HG03025 (cell line): ENCODE results near the gene FBP2.
"Not testable (repeated sequence)": the region's sequence is repeated elsewhere in the genome, so short reads cannot be mapped to it uniquely, and the experiment has no call there.

Experiments used
- ATAC-seq: cut with Tn5 transposase; IDR thresholded peaks from one replicate; pipeline ENCODE4 v1.9.1; 2021; ENCODE audit warnings: mild to moderate bottlenecking, moderate library complexity; ENCODE audit not compliant: unreplicated experiment, low FRiP score

The FBP2 gene

GRCh38 chr9:94607423-94607691 lies 13.7 kb upstream of the FBP2 start:
- no peak for ATAC-seq

DNA sequence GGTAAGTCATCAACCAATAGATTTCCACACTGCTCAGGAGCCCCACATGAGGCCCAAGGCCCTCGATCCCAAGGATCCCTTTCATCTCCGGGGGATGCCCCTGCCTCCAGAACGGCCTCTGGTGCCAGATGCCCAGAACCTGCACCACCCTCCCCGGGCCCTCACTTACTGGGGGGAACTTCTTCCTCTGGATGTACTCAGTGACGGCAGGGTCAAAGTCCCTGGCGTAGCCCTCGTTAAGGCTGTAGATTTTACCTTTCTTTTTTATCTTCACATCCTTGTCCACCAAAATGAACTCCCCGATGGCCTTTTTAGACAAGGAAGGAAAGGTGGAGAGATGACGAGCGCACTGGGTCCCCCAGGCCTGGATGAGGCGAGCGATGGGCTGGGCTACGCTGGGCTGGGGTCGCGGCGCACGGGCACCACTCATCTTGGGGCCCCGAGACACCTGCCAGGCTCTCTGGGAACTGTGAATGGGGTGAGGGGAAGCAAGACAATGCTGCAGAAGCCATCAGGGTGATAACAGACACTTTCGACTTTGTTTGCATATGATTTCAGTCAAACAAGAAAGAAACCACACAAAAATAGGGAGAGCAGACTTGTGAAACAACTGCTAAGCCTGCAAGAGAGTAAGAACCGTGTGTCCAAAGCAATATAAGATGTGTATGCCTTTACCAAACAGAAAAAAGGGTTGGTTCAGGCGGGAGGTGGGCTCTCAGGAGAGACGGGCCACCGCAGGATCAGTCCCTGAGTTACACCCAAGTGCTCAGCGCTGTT lies 13.2 kb upstream of the FBP2 start:
- ATAC-seq, result no peak

GRCh38 chr9:94603259-94604160 lies 9.9 kb upstream of the FBP2 start:
- no peak for ATAC-seq

- ATAC-seq, result no peak
These were observed 9.0 kb upstream of the FBP2 start for GRCh38 chr9:94602666-94603065.

GRCh38 chr9:94600715-94601114 lies 7.1 kb upstream of the FBP2 start:
- no peak for ATAC-seq

DNA sequence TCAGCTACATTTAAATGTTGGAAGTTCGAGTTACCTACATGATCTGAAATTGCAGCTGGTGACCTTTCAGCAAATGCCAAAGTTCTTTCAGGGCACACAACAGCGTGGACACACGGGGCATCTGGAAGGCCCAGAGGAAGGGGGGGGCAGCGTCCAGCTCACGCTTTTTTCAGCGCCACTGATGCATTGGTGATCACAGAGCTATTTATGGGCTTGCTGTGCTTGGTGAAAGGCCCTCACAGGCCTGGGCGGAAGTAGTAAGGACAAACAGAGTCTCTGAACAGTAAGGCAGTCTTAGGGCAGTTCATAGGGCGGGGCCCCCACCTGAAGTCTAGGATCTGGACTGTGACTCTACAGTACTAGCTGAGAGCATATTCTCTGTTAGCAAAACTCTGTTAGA lies 6.6 kb upstream of the FBP2 start:
- ATAC-seq, result no peak

DNA sequence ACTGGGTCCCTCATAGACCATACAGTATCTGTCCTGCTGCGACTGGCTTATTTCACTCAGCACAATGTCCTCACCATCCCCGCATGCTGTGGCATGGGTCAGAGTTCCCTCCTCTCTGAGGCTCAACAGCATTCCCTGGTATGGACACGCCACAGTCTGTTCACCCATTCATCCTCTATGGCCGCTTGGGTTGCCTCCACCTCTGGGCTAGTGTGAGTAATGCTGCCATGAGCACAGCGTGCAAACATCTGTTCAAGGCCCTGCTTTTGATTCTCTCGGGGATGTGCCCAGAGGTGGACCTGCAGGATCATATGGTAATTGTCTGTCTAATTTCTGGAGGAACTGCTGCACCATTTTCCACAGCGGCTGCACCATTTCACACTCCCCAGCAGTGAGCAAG lies 5.5 kb upstream of the FBP2 start:
- no peak for ATAC-seq

GRCh38 chr9:94592683-94593082 lies 941 bp downstream of the FBP2 start:
- ATAC-seq, result not testable (repeated sequence)

- no peak for ATAC-seq
These were observed 1.7 kb downstream of the FBP2 start for GRCh38 chr9:94591876-94592275.

DNA sequence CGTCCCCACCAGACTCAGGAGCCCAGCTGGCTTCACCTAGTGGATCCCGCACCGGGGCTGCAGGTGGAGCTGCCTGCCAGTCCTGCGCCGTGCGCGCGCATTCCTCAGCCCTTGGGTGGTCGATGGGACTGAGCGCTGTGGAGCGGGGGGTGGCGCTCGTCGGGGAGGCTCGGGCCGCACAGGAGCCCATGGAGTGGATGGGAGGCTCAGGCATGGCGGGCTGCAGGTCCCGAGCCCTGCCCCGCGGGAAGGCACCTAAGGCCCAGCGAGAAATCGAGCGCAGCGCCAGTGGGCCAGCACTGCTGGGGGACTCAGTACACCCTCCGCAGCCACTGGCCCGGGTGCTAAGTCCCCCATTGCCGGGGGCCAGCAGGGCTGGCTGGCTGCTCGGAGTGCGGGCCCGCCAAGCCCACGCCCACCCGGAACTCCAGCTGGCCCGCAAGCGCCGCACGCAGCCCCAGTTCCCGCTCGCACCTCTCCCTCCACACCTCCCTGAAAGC lies 2.5 kb downstream of the FBP2 start:
- not testable (repeated sequence) for ATAC-seq

GRCh38 chr9:94588681-94589080 lies 4.9 kb downstream of the FBP2 start:
- ATAC-seq, result no peak

- no peak for ATAC-seq
These were observed 6.8 kb downstream of the FBP2 start for GRCh38 chr9:94586814-94587213.

- ATAC-seq, result no peak
These were observed 7.3 kb downstream of the FBP2 start for GRCh38 chr9:94586316-94586715.

DNA sequence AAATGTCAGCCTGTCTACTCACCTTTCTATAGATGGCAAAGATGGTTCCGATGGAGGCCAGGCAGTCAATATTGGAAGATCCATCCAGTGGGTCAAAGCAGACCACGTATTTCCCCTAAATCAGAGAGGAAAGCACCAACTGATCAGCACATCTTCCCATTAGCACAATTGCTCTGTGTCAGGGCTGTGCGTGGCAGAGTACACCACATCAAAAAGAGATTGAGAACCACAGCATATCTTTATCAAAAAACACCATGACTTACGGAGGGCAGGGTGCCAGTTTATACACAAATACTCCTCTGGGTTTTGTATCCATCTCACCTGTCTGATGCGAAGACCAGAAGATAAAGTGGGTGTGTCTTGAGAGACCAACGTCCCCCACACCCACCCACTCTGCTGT lies 9.1 kb downstream of the FBP2 start:
- ATAC-seq, result no peak

- ATAC-seq, result no peak
These were observed 11.9 kb downstream of the FBP2 start for GRCh38 chr9:94581728-94582127.

DNA sequence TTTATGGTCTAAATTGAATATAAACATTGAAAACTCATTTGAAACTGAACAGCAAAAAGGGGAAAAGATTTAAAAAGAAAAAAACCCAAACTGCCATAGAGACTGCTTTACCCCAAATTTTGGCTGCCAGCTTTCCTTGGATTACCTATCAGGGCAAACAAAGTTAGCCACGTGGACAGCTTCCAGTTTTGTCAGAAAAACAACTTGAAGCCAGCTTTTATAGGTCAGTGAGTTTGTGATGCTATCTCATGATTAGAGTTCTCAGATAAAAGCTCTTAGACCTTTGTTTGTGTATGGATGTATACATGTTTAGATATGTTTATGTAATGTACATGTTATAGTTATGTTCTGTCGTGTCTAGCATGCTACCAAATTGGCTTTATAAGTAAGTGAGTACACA lies 16.1 kb downstream of the FBP2 start:
- no peak for ATAC-seq

- no peak for ATAC-seq
These were observed 16.6 kb downstream of the FBP2 start for GRCh38 chr9:94577036-94577435.

- ATAC-seq, result no peak
These were observed 17.5 kb downstream of the FBP2 start for GRCh38 chr9:94576131-94576530.

- ATAC-seq, result no peak
These were observed 24.5 kb downstream of the FBP2 start for GRCh38 chr9:94568972-94569712.

DNA sequence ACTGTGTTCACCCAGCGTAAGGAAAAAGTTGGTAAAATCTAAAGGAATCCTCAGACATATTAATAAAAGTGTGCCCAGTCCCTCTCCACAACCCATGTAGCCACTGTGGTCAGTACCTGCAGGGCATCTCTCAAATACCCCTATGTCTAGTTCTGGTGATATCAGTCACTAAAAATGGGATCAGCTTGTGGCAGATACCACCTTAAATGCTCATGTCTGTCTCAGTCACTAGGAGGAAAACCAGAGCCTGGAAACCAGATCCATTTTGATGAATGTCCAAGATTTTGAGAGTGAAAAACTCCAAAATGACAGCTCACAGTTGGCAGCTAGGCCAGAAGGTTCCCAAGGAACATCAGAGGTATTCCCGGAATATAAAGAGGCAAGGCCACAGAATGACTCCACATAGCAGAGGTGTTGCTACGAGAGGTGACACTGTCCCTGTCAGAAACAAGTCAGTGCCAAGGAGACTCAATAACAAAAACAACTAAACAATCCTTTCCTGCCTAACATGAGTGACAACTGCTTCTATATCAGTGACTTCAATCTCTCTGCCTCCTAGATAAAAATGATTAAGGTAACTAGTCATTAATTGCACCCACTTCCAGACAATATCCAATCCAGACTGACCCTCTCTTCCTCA lies 25.3 kb downstream of the FBP2 start:
- ATAC-seq, result no peak

DNA sequence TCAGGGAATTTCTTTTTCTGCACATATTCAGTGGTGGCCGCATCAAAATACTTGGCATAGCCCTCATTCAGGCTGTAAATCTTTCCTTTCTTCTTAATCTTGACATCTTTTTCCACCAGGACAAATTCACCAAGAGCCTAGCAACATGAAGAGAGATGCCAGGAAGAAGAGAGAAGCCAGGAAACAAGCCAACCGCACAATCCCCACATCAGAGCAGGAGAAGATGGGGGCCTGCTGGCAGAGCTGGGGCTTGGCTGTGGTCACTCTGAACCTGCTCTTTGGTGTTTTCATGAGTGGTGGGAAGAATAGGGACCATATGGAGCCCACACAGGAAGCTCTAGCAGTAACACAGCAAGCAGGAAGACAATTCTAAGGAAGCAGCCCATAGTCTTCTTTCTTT lies 26.4 kb downstream of the FBP2 start:
- no peak for ATAC-seq
